ENCODE measurements around the gene SLC27A3.
"Not testable (repeated sequence)": the region's sequence is repeated elsewhere in the genome, so short reads cannot be mapped to it uniquely, and the experiment has no call there.

The SLC27A3 gene

DNA sequence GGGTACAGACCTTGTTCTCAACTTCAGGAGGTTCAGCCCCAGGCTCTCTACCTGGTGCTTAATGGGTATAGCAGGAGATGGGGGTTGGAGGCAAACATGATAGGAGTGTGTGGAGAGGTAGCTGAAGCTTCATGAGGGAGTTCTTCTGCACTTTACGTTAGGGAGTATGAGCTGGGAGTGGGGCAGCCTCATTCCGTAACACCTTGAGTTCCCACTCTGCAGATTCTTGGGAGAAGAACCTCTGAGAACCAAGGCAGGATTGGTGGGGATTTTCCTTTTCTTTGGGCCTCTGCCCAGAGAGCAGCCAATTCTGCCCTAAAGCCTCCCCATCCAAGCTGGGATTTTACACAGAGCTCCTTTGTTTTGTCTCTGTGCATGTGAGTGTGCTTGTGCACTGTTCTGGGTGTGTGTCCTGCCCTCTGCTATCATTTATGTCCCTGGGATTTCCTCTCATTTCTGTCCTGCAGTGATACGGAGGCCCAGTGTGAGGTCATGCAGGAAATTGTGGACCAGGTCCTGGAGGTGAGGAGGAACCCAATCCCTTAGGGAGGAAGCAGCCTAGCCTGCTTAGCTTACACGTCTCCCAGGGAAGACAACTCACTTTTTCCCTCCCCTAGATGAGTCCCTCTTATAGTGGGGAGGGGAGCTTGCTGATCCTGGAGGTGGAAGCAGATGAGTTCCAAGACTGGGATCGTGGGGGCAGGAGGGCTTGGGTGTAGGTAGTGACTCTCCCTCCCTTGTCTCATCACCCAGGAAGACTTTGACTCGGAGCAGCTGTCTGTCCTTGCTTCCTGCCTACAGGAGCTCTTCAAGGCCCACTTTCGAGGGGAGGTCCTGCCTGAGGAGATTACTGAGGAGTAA lies 11.6 kb upstream of the SLC27A3 start:
- DNase-seq, result no peak

DNA sequence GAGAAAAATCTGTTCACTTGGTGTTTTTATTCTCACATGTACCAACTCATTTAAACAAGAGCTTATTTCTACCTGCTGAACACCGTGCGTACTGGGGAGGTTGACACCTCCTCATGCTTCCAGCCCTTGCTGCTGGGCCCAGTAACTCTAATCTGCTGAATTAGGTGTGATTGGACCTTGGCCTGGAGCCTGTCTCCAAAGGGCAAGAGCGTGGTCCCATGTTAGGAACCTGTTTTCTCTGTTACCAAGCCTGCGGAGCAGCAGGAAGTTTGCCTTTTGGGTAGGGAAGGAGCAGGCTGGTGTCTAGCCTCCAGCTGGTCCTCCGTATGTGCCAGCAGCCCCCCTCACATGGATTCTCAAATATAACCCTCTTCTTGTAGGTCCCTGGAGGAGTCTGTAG lies 10.9 kb upstream of the SLC27A3 start:
- no peak for DNase-seq

DNA sequence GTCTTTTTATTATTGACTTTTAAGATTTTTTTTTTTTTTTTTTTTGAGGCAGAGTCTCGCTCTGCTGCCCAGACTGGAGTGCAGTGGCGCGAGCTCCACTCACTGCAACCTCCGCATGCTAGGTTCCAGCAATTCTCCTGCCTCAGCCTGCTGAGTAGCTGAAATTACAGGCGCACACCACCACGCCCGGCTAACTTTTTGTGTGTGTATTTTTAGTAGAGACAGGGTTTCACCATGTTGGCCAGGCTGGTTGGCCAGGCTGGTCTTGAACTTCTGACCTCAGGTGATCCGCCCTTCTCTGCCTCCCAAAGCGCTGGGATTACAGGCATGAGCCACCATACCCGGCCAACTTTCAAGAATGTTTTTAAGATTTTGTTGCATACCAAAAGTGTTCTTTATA lies 8.5 kb upstream of the SLC27A3 start:
- not testable (repeated sequence) for DNase-seq

DNA sequence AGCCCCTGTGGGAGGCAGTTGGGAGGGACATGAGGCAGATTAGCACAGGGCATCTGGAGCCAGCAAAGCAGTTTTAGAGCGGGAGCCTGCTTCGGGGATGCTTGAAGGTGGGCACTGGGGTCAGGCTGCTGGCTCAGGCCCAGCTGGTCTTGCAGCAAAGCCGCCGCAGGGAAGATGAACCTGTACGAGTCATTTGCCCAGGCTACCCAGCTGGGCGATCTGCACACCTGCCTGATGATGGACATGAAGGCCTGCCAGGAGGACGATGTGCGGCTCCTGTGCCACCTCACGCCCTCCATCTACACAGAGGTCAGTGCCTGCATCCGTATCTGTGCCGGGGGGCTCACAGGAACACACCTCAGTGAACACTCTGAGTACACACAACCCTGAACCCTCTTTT lies 7.7 kb upstream of the SLC27A3 start:
- DNase-seq, result no peak

DNA sequence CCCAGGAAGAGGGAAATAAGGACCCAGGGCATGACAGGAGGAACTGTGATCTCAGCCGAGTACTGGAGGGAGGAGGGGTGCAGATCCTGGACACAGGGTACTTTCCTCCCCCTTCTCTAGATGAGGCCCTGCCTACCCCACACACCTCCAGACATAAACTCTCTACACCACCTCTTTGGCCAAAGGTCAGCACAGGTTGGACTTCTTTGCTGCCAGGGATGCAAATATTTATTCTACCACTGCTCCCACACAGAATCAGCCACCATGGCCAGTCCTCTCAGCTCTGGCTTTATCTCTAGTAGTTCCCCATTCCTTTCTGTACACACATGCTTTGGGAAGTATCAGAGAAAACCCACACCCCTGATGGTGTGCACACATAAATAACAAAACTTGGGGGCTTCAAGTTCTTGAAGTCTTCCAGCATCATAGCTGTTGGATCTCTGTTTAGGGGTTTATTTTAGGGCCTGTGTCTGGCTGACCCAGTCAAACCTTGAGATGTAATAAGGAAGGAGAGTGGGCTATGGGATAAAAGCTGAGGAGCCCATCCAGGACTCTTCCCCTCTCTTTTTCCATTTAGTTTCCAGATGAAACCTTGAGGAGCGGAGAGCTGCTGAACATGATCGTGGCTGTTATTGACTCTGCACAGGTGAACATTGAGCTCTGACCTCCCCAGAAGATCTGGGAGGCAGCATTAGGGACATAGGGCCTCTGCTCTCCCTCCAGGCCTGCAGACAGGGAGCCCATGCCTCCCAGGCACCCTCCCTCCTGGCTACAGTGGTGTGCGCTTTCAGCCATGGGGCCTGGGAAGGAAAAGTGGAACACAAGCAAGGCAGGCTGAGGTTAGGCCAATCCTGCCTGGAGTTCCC lies 6.7 kb upstream of the SLC27A3 start:
- no peak for DNase-seq

DNA sequence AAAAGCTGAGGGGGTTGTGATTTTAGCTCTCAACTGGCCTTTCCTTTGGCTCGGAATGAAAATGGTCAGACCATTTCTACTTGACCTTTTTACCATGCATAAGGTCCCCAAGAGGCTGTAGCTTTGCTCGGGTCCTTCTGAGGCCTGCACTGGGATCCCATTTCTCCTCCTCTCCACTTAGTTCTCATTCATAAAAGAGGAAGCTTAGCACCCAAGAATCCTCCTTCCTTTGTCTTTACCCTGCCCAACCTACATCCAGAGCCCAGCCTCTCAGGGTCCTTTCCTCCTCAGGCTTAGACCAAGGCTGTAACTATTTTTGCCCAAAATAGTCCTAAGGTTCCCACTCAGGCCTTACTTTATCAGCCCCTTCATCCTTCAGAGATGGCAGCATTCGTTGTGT lies 6.0 kb upstream of the SLC27A3 start:
- peak; percentile 33 to 38 for DNase-seq

DNA sequence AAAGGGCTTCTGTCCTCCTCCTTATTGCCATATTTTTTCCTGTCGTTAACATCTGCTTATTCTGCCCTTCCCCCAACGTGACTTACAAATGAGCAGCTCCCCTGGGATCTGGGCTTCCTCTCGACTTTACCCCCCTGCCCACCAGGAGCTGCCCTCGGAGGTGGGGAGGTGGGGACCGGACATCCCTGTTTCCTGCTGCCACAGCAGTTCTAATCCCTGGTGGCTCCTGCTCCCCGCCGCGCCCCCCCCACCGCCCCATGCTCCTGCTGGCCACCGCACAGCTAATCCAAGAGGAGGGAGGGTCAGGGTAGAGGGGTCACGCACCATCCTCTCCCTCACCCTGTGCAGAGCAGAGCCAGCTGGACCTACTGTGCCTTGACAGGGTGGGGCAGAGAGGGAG lies 4.4 kb upstream of the SLC27A3 start:
- DNase-seq, result no peak

DNA sequence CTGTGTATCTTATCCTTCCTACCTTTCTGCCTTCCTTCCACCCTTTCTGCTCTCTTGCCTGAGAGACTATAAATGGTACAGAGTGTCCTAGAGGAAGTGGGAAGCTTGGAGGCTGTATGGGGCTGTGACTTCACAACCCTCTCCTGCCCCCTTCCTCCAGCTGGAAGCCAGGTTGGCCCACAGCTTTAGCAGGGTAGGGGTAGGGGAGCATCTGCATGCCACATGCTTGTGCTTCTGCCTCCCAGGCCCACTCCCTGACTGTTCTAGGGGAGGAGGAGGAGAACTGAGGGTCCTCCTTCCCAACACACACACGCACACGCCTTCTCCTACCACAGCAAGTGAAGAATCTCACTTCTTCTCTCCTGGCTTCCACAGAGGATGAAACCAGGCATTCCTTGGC lies 3.9 kb upstream of the SLC27A3 start:
- DNase-seq, result peak in 1 of 2 experiments; percentile 1

DNA sequence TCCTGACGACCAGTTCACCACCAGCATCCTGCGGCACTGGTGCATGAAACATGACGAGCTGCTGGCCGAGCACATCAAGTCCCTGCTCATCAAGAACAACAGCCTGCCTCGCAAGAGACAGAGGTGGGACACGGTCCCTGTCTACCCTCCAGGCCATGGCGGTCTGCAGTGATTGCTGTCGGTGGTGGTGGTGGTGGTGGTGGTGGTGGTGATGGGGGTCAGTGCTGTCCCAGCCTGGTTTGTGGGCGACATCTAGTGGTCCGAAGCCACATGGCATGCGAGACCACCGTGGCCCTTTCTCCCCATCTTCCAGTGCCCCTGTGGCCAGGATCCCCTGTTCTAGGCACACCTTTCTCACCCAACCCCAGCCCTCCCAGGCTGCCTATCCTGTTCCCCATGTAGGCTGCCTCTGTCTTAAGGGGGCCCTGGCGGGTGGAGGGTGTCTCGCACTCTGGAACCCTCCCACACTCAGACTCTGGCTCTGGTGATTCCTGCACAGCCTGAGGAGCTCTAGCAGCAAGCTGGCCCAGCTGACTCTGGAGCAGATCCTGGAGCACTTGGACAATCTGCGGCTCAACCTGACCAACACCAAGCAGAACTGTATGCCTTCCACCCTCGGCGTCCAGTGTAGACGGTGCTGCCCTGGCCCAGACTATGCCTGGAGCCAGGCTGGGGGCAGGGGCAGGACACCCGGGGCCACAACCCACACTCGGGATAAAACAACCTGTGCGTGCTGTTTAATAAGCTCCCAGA lies 3.2 kb upstream of the SLC27A3 start:
- DNase-seq, result peak in 1 of 2 experiments; percentile 7

DNA sequence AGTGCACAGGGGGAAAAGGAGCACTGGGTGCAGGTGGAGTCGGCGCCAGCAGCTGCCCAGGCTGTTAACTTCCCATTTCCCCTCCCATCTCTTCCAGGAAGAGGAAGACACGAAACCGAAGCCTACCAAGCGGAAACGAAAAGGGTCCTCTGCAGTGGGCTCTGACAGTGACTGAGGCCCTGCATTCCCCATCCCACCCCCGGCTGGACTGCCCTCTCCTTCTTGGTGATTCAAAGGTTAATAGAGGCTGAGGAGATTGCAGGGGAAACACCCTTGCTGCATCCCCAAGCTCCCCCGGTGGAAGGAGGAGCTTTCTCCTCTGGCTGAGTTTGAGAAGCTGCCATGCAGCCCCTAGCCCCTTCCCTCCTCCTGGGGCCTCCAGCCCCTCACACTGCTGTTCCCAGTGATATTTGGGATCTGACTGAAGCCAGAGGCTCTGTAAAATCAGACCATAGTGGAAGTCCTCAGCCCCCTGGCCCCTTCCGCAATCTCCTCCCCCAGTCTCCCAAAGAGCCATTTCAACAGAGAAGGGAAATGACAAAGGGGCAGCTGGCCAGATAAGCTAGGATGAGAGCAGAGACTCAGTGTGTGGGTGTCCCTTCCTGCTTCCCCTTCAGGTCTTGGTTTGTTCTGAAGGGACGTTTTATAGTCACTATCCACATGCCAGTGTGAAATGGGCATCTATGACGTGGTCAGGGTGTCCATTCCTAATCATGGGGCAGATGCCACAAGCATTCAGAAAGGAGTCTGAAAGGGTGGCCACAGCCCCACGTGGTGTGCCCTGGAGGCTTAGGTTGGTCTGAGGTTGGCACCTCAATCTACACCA lies 1.9 kb upstream of the SLC27A3 start:
- peak; percentile 9 to 33 for DNase-seq

DNA sequence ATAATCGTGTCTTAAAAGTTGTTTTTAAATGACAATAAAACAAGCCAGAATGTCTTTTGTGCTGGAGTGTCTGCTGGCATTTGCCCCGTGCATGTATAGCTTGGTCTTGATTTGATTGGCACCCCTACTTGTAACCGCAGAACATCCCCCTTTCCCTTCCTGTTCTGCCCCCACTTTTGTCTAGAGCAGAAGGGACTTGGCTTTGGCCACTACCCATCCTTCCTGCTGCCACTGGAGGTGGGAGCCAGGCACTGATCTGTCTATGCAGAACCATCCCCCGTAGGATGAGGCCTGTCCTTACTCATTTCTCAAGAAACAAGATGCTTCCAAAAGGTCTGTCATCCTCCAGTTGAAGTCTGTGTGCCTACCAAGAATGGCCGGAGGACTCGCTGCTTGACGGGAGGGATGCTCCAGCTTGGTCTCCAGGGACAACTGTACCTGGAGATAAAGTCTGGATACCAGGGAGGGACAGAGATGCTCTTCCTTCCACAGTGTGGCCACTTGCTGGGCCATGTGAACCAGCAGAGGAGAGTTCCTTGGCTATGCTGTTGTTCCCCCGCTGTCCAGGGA lies 1.1 kb upstream of the SLC27A3 start:
- DNase-seq, result peak; percentile 18 to 33

DNA sequence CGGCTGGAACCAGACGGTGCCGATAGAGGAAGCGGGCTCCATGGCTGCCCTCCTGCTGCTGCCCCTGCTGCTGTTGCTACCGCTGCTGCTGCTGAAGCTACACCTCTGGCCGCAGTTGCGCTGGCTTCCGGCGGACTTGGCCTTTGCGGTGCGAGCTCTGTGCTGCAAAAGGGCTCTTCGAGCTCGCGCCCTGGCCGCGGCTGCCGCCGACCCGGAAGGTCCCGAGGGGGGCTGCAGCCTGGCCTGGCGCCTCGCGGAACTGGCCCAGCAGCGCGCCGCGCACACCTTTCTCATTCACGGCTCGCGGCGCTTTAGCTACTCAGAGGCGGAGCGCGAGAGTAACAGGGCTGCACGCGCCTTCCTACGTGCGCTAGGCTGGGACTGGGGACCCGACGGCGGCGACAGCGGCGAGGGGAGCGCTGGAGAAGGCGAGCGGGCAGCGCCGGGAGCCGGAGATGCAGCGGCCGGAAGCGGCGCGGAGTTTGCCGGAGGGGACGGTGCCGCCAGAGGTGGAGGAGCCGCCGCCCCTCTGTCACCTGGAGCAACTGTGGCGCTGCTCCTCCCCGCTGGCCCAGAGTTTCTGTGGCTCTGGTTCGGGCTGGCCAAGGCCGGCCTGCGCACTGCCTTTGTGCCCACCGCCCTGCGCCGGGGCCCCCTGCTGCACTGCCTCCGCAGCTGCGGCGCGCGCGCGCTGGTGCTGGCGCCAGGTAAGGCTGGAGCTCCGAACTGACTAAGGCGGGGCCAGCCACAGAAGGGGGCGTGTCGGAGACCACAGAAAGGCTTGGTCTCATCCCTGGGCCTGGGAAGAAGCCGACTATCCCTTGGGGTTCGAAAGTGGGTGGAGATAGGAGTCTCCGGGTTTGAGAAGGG lies 486 bp downstream of the SLC27A3 start:
- peak; percentile 72 to 74 for DNase-seq

DNA sequence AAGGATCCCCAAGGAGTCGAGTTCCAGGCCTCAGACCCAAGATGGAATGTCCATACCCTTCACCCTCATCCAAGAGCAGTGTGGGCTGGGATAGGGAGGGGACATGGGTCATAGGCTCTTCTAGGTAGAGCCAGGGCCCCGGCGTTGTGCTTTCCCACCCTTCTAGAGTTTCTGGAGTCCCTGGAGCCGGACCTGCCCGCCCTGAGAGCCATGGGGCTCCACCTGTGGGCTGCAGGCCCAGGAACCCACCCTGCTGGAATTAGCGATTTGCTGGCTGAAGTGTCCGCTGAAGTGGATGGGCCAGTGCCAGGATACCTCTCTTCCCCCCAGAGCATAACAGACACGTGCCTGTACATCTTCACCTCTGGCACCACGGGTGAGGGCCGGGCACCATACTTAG lies 1.1 kb downstream of the SLC27A3 start:
- no peak for DNase-seq

DNA sequence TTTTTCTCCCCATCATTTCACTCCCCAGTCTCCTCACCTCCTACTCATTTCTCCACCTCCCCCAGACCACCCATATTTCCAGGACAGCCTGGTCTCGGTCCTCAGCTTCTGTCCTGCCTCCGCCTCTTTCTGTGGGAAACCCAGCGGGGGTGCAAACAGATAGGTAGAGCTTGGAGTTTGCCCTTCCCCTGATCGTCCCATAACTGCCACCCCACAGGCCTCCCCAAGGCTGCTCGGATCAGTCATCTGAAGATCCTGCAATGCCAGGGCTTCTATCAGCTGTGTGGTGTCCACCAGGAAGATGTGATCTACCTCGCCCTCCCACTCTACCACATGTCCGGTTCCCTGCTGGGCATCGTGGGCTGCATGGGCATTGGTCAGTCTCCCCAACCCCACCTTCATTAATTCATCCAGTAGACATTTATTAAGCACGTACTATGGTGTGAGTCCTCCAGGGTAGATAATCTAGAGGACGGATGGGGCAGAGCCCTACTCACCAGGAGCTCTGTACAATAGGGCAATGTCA lies 1.7 kb downstream of the SLC27A3 start:
- DNase-seq, result no peak

DNA sequence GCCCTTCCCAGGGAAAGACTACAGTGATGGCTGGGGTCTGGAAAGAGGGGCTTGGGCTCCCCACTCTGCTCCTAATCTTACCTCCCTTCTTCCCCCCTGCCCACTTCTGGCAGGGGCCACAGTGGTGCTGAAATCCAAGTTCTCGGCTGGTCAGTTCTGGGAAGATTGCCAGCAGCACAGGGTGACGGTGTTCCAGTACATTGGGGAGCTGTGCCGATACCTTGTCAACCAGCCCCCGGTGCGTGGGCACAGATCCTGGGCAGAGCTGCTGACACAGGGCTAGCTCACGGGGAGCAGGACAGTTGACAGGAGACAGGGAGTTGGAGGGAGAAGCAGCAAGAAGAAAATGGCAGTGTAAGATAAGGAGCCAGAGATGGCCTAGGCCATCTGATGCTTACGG lies 2.4 kb downstream of the SLC27A3 start:
- no peak for DNase-seq

DNA sequence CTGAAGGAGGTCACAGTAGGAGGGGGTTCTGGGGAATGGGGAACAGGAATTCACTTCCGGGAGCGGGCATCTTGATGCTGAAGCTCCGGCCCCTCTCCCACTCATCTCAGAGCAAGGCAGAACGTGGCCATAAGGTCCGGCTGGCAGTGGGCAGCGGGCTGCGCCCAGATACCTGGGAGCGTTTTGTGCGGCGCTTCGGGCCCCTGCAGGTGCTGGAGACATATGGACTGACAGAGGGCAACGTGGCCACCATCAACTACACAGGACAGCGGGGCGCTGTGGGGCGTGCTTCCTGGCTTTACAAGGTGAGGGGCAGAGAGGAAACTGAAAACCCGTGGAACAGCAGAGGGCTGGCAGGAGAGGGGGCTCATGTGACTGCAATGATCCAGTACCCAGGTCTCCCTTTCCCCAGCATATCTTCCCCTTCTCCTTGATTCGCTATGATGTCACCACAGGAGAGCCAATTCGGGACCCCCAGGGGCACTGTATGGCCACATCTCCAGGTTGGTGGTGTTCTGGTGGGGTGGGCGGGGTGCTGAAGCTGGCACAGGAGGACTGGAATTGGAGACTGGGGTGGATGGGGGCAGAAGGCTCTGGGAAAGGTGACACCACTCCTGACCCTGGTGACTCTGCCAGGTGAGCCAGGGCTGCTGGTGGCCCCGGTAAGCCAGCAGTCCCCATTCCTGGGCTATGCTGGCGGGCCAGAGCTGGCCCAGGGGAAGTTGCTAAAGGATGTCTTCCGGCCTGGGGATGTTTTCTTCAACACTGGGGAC lies 3.0 kb downstream of the SLC27A3 start:
- DNase-seq, result no peak

DNA sequence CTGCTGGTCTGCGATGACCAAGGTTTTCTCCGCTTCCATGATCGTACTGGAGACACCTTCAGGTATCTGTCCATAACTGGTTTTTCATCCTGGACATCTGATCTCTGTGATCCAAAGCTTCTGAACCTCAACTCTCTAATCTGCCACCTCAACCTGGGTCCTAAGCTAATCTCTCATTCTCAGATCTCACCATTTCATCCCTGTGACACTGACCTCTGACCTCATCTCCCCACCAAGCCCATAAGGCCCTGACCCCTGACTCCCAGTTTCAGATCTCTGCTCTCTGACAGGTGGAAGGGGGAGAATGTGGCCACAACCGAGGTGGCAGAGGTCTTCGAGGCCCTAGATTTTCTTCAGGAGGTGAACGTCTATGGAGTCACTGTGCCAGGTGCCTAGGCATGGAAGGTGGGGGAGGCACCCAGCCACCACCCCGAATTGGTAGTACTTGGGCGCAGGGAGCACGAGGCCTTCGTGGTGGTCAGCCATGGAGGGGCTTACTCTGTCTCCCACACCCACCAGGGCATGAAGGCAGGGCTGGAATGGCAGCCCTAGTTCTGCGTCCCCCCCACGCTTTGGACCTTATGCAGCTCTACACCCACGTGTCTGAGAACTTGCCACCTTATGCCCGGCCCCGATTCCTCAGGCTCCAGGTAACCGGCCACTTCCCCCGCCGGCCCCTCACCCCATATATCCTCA lies 3.8 kb downstream of the SLC27A3 start:
- DNase-seq, result no peak

DNA sequence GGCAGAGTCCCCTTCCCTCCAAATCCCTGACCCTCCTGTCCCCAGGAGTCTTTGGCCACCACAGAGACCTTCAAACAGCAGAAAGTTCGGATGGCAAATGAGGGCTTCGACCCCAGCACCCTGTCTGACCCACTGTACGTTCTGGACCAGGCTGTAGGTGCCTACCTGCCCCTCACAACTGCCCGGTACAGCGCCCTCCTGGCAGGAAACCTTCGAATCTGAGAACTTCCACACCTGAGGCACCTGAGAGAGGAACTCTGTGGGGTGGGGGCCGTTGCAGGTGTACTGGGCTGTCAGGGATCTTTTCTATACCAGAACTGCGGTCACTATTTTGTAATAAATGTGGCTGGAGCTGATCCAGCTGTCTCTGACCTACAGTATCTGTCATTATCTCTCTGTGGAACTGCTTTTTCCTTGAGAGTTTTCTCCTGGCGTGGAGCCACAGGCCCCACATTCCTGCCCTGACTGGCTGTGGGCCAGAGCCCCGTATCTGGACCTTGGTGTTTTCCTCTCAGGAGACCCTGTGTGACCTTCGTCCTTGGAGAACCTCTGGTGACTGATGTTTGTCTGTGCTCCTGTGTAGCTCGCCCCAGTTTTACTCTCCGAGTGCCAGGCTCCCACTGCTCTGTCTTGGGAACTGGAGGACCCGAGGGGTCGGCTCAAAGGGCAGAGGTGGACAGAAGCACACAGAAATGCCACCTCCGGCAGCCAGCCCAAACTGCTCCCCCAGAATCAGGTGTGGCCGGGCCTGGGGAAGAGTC lies 4.8 kb downstream of the SLC27A3 start:
- DNase-seq, result no peak

Measured in Kasumi-1 (cell line).